ENCODE results near the gene EXOC7.
"Not testable (repeated sequence)": the region's sequence is repeated elsewhere in the genome, so short reads cannot be mapped to it uniquely, and the experiment has no call there.

EXOC7 gene

DNA sequence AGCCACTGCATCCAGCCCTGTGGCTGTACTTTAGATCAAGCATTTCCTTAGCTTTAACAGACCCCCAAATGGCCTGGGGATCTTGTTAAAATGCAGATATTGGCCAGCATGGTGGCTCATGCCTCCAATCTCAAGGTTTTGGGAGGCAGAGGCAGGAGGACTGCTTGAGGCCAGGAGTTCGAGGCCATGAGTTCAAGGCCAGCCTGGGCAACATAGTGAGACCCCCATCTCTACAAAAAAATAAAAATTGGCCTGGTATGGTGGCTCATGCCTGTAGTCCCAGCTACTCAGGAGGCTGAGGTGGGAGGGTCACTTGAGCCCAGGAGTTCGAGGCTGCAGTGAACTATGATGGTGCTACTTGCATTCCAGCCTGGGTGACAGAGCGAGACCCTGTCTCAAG, 60.7 kb downstream of the EXOC7 start:
- not testable (repeated sequence) for DNase-seq (ENCODE audit: low read depth)

DNA sequence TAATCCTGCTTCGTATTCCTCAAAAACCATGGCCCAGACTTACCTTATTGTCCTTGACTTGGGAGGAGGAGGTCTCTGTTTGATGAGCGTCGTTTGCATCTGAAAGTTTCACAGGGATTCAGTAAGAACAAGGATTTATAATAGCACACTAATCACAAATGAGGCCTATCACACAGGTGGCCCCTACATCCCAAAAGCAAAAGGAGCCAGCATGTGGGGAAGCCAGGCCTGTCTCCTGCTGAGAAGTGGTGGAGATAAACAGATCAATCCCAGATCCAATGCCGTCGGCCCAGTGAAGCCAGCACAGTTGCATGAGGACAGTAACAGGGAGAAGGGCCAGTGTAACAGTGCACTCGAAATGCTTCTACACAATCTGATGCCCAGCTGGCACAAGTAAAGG, 63.2 kb downstream of the EXOC7 start:
- no peak for DNase-seq (ENCODE audit: low read depth)

DNA sequence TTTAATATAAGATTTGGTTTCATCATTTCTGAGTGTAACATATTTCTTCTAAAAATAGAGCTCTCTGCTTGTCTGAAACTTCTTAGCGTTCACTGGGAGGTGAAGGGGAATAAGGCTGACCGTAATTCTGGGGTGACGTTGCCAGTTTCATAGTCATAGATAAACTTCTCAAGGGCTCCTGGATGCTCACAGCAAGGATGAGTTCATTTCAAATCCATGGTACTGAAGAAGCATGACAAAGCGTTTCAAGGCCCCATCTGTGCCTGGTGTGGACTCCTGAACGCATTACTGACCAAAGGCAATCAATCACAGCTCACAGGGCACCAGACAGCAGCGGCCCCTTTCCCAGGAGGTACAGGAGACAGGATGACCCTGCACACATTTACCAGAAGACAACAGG, 64.5 kb downstream of the EXOC7 start:
- DNase-seq (ENCODE audit: low read depth) = no peak

DNA sequence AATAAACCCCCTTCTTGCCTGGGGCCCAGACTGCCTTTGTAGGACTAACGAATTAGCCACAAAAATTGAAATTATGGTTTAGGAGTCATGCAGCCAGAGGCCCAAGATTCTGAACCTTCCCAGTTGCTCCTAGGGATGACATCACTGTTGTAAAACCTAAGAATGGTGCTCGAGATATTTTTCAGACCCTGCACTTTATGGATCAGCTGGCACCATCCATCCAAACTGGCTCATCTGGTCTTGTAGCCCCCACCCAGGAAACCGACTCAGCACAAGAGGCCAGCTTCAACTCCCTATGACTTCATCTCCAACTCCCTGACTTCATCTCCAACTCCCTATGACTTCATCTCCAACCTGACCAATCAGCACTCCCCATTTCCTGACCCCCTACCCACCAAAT, 65.5 kb downstream of the EXOC7 start:
- DNase-seq (ENCODE audit: low read depth) = no peak

DNA sequence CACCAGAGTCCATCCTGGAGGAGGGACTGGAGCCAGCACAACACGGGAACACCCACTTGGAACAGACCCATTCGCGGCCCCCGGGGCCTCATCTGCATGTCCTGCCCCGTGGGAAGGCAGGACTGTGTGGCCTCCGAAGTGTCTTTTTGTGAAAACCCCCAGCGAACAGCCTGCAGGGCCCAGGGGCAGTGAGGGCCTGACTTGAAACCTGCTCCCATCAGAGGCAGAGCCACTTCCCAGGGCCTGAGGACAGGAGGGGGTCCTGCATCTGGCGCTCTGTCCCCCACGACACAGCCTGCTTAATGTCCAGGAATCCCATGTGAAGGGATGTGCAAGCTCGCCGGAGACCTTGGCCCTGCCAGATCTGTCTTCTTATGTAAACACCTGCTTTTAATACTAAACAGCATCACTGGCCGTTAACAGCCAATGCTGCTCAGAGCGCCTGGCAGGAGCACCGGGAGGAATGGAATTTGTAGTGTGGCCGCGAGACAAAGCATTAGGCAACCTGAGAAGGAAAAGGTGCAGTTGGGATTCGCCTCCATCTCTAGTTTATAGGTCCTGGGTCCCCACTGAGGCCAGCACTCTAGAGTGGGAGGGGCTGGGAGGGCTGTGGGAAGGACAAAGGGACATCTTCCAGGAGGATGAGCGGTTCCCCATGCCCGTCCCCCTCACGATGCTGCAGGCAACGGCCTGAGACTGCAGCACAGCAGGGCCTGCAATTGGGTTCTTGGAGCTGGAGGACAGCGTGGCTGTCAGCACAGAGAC, 66.9 kb downstream of the EXOC7 start:
- DNase-seq (ENCODE audit: low read depth) = no peak

DNA sequence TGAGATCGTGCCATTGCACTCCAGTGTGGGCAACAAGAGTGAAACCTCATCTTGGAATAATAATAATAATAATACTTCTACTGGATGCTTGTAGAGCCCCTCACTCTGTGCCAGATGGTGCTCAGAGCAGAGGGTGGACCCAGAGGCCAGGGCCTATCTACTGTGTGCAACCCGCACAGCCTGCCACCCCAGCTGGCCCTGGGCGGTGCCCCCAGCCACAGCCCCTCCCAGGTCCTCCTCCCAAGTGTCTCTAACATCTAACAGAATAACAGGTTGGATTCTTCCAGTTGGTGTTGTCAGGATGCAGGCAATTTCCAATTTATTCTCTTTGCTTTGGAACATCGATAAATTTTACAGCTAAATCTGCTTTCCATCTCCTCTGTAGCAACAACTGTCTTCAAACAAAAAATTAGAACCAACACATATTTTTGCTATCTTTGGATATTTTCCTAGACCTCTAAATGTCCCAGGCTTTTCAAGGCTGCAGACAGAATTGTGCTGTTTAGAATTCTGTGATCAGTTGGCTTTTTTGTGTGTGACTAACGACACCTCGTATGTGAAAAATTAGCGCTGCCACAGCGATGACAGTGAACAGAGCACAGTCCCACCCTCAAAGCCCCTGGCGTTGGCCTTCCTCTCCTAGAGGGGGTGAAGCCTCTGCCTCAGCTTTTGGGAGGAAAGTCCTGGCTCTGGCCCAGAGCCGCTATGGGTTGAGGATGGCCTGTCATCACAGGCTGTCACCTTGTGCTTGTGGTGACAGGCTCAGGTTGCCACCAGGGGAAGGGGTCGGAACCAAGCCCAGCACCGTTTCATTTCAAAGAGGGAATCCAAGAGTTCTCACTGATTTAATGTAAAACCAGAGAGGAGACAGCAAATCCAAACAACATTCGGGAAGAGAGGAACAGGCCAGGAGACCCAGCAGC, 68.9 kb downstream of the EXOC7 start:
- DNase-seq (ENCODE audit: low read depth) = no peak

DNA sequence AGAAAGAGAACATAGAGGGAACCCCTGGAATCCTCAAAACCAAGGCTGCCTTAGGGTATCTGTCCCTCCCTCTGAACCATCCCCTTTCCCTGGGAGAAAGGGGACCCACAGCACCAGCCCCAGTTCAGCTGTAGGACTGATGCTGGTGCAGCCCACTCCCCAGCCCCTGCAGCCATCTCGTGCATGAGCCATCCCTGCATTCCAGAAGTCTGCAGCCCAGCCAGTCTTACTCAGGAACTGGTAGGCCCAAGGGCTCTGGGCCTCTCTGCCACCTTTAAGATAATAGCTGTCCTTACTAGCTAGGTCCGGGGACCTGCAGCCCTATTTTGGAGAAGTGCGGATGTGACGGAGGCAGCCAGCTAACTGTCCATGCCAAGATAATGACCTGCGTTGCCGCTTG, 70.4 kb downstream of the EXOC7 start:
- no peak for DNase-seq (ENCODE audit: low read depth)

DNA sequence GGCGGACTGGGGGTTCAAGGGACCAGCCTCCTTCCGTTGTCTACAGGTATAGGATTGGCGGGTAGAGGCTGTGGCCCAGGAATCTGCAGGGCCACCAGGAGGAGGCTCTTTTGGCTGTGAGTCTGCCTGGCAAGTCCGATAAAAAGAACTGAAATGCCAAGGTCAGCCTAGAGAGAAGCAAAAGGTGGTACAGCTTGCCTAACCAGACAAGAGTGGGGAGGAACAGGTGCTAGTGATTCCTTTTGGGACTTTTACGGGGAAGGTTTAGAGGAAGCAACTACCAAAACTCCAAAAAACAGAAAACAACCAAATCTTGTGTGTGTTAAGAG, 70.8 kb downstream of the EXOC7 start:
- no peak for DNase-seq (ENCODE audit: low read depth)

DNA sequence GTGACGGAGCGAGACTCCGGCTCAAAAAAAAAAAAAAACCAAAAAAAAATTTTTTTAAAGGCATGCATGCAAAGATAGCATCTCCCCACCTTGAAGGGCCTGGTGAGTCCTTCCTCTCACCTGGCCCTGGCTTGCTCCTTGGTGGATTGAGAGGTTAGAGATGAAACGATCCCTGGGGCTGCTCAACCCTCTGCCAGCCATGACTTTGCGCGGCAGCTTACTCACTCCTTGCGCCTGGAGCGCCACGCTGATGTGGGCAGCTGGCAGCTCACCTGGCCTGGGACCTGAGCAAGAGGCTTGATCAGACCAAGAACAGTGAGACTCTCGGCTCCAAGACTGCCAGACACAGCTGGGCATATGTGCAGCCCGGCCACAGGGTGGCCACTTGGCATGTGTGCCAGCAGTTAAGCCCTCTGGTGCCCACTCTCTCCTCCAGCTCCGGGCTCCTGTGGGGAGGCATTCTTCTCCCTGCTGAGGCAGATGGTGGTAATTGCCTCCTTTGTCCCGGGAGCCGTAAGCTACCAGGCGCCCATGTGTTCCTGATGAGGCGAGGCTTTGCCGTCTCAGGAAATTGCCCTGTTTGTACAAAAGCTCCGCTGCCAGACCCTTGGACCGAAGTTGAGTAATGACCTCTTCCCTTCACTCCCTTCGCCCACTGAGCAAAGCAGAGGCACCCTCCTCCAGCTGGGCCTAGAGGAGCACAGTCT, 71.4 kb downstream of the EXOC7 start:
- DNase-seq (ENCODE audit: low read depth) = no peak

Data from stromal cell of bone marrow (primary cell).